GM19351 (cell line): Measurements from ENCODE around the gene FSTL4.
A peak's percentile ranks its signal among the peaks of the same experiment; 100 is the strongest.

Source experiments
- ATAC-seq: cut with Tn5 transposase; IDR thresholded peaks from one replicate; pipeline ENCODE4 v1.9.1; 2021; ENCODE audit warnings: mild to moderate bottlenecking, moderate library complexity; ENCODE audit not compliant: unreplicated experiment

FSTL4 gene

DNA sequence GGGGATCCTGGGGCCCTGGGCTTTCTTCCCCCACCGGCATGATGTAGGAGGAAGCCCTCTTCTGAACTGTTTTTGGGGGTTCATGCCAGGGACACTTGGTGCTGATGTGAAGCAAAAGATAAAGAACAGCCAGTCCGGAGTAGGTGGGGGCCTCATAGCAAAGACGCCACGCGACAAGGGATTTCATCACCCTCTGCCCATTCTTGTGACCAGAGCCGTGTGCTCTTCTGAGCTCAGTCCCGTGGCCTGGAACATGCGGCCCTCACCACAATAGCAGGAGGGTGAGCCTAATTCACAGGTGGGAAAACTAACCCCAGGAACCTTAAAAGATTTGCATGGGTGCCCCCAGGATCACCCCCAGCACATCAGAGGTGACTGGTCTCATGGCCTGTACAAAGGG is 334.6 kb downstream of the FSTL4 start:
- no peak for ATAC-seq

DNA sequence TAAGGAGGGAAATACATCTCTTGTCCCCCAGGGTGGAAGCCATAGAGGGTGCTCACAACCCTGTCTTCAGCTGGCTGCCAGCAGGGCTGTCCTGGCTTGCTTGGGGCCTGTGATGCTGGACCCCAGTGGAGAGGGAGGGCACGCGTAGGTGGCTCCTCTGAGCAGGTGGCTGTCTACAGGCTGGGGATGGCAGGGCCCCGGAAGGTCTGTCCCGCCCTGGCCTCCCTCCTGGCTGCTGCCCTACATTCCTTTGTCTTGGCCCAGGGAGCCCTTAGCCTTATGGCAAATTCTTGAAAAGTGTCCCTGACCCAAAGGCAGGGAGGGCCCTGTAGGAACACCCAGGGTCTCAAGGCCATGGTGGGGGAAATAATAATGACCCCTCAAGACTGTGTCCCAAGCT is 336.2 kb downstream of the FSTL4 start:
- ATAC-seq = no peak

DNA sequence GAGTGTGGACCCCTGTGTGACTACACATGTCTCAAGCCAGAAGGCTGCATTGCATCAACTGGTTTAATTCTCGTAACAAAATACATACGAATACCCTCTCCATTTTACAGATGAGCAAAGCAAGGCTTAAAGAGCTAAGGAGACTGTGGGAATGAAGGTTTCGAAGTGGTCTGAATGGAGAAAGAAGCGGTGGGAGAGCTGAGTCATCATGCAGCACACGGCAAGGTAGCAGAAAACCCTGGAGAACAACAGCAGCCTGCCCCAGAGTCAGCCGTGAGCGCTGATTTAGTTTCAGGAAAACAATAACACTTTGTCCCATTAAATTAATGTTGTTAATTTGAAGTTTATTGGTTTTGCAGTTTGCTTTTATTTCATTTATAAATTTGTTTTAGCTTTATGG is 336.7 kb downstream of the FSTL4 start:
- ATAC-seq = no peak

DNA sequence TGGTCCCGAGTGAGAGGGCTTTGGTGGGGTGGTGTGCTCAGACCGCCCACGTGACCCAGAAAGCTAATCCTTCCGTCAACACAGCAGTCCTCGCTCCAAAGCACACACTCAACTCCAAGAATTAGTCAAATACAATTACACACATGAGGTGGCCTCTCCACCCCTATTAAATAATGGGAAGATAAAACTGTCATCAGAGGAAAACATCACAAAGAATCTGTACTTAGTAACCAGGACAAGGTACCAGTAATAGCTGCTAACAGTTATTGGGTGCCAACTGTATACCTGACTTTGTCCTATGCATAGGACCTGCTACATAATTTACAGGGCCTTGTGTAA is 337.8 kb downstream of the FSTL4 start:
- ATAC-seq = no peak

DNA sequence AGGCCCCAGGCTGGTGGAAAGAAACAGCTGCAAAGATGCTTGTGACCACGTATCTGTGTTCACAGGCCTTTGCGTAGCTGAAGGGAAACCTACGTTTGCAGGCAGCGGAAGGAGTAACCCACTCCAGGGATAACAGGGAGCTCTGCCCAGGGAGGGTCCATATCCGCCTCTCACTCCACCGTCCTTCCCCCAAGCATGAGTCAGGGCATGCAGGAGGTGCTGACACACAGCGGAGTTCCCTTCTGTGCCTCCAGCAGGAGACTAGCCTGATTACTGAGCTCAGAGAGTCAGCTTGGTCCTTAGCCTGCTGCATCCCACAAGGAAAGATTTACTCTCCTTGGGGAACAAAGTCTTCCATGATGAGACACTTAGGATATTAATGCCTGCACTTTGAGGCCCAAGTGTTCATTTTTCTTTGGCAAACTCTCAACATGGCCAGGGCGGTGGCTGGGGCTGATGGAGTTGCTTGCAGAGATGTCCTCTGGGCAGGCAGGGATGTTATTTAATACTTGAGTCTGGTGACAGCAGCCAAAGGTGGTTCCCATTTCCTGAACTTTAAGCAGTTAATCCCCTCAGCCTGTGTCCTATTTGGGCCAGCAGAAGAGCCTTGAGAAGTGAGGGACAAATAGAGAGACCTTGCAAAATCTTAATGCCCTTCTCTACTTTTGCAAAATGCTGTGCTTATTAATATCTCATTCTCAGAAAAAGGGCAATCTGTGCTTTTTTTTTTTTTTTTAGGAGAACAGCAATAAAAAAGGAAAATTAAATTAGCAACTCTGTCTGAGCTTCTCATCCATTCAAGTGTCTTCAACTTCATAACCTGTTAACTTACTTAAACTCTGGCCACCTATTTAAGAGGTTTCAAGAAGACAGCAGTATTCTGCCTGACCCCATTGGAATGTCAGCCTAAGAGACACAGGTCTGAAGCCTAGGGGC is 338.4 kb downstream of the FSTL4 start:
- no peak for ATAC-seq

DNA sequence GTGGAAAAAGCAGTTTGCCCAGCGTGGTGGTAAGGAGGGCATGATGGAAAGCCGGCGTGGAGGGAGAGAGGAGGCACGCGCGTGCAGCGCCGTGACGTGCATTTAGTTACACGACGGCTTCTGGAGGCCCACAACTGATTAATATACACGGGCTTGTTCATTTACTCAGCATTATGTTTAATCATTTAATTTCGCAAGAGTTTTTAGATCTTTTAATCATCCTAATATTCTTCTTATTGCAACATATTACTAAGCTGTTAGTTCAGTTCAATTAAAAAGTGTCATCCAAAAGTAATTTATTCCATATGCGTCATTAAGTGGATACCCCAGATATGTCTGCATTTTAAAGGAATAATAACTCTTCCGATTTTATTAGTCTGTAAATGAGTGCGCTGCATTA is 340.0 kb downstream of the FSTL4 start:
- ATAC-seq = no peak

DNA sequence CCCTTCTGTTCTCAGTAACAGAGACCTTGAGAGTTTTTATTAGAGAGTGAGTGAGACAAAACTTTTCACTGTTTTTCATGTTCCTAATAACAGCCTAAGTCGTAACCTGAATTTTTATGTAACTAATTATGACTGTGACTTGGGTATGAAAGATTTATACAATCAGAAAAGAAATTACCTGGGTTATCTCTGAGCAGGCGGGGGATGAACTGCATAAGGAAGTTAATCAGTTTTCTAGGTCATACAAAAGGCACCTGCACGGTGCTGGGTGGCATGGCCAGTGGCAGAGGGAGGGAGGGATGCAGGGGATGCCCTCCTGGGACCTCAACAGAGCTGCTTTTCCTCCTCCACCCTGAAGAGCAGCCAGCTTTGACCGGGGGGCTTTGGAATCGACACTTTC is 340.7 kb downstream of the FSTL4 start:
- no peak for ATAC-seq

DNA sequence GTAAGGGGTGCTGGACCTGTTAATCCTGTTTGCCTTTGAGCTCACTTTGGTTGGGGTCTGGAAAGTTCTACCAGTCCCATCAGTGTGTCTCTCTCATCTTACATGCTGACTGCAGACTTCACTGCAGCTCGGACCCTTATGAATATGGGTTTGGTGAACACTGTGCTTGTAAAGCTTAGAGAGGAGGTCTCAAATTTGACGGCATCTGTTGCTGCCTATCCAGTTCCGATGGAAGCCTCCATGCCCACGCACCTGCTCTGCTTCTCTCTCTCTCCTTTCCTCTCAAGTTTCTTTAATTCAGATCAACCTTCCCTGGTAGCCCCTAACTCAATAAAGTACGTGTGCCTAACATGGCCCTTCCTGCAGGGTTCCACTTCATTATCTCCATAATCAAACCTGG is 342.6 kb downstream of the FSTL4 start:
- no peak for ATAC-seq

DNA sequence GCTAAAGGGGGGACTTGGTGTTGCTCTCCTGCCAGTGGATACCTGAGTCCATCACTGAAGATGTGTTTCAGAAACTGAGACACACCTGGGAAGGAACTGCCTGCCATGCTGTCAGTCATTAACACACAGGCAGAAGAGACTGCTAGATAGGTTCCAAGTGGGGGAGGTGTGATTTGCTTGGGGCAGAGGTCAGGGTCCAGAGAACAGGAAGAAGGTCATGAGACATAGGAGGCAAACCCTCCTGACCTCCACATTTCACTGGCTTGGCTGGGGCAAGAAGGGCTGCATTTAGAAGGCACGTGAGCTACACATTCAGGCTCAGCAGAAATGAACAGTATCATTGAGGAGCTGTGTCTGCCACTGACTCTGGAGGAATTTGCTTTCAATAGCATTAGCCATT is 344.7 kb downstream of the FSTL4 start:
- no peak for ATAC-seq

DNA sequence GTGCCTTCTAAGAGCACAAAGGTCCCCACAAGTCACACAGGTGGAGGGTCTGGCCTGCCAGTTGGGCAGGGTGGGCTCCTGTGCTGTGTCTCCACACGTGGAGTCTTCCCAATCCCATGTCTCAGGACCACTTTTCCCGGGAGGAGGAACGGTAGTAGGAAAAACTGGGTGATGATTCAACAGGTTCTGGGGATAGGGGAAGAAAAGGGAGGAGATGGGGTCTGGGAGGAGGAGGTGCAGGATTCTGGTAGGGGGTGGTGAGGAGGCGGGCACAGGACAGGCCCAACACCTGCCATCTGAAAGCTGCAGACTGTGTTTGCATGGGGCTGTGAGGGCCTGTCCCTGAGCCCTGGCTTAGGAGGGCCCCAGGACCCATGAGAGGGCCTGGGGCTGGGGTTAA is 345.4 kb downstream of the FSTL4 start:
- ATAC-seq = no peak

DNA sequence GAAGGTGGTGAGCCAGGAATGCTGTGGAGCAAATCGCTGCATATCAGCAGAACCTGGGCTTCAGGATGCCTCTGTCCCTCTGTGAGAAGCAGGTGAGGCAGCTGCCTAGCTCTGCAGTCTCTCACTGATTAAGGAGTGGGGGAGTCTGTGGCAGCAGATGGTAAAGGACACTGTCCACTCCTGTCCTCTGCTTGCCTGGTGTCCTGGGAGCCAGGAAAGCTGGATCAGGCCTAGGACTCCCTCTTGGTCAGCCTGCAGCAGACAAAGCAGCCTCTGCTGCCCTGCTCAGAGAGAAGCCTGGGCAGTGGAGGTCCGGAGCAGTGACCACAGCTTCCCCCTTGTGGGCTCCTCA is 345.8 kb downstream of the FSTL4 start:
- ATAC-seq = no peak

DNA sequence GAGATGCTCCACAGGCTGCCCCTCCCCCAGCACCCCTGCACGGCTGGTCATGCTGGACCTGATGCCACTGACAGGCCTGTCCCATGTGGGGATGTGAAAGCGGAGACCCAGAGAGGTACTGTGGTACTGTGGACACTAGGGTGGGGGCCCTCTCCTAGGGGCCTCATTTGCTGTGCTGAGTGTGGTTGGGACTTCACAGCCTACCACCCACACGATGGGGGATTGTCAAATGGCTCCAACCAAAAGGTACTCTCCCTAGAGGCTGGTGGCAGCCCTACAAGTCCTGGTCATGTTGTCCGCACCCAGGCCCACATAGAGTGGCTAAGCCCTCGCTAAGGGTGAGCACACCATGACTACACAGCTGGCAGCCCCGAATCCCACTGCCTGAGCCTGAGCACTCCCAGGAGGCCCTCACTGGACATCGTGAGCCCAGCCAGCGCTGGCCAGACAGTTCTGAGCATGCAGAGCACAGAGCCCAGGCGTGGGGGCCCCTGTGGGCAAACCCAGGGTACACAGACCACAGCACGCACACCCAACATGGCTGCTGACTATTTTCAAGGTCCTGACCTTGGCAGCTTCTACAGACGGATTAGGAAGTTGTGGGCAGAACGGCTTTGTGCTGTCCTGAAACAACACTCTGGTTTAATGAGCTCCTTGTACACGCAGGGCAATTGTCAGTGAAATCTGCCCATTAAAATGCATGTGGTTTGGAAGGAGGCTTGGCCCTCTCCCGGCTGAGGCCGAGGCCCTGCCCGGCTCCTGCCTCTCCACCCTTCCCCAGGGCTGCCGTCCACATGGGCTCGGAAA is 346.4 kb downstream of the FSTL4 start:
- ATAC-seq = peak; percentile 55

DNA sequence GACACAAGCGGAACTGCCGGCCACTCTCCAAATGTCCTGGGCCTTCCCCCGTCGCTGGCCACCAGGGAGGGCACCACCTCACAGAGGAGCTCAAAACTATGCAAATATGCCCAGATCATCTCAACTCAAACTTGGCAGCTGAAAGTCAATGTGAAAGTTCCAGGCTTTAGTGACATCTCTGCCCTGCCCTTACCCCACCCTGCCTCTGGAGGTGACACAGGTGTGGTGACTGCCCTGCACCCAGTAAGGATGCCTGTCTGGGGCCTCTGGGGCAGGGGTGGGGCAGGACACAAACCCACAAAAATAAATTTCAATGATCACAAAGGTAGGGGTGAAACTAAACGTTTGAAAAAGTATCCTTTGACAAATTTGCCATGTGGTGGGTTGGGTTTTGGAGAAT is 347.1 kb downstream of the FSTL4 start:
- peak; percentile 40 for ATAC-seq

DNA sequence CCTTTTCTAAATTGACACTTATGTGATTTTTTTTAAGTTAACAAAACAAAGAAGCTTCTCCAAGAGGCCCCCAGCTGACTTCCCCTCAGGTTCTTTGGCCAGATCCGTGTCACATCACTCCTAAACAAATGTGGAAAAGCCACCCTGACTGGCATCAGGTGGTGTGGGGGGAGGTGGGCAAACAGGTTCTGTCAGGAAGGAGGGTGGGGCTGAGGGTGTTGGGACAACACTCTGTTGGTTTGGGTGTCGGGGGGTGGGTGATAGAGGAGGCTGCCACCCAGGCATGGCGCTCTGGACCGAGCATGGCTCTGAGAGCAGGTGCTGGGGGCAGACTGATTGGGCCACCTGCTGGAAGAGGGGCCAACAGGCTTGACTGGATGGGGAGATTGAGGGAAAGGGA is 349.7 kb downstream of the FSTL4 start:
- ATAC-seq = no peak

DNA sequence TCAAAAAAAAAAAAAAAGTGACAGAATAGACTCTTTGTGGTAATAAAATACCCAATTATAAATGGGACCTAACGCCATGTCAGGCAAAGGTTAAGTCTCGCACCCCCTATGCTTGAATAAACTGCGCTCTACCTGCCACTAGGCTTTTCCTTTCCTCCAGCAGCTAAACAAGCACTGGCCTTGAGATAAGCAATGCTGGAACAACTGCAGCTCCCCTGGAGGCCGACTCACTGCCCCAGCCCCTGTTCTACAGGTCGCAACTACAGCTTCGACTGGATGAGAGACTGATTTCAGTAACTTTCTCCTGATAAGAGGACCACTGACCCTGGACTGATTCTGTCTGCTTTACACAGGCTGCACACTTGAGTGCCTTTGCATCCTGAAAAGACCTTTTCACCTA is 350.3 kb downstream of the FSTL4 start:
- ATAC-seq = no peak

DNA sequence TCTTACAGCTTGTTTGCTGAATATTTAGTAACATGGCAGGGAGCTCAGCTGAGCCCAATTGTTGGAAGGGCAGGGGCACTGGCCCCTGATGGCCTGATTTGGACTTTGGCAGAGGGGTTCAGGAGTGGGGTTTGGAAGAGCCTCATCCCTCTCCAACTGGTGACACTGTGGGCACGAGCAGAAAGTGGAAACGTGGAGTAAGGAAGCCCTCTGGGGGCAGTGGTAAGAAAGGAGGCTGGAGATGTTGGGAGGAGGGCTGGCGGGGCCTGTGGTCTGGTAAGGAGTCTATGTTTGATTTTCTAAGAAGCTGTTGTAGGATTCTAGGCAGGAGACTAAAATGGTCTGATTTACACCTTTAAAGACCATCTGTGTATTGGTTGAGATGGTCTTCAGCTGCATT is 351.6 kb downstream of the FSTL4 start:
- no peak for ATAC-seq

DNA sequence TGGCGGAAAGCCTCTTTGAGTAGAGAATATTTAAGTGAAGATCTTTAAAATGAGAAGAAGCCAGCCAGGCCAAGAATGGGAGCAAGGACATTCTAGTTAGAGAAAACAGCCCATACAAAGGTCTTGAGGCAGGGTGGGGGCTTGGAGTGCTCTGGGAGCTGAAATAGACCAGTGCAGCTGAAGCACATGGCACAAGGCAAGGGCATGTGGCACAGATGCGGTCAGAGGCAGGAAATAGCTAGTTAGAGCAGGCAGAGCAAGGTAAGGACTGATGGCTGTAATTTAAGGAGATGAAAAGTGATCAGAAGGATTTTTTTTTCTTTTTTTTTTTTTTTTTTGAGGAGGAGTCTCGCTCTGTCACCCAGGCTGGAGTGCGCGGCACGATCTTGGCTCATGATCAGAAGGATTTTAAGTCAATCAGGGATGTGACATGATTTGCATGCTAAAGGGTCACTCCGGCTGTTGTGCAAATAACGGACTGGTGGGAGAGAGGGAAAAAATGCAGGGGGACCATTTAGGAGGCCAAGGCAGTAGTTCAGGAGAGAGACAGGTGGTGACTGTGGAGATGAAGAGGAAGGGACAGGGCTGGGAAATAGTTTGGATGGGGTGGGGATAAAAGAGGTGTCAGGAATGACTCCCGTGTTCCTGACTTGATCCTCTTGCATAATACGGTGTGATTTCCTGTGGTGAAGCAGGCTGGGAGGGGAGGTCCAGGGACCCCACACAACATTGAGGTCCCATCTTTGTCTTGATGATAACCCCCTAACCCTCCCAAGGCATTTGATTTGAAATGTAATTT is 352.9 kb downstream of the FSTL4 start:
- ATAC-seq = no peak

DNA sequence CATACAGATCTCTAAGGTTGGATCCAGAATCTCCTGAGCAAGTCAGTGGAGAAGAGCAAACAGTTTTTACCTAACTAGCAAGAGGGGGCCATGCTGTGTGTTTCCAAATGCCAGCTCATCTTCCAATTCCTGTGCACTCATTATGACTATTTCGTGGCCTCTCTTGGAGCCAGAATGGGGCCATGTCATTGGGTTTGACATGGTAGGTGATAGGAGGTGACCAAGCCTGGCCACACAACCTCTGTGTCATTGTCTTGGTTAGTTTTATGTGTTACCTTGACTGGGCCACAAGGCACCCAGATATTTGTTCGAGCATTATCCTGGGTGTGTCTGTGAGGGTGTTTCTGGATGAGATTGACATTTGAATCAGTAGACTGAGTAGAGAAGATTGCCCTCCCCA is 354.4 kb downstream of the FSTL4 start:
- ATAC-seq = no peak

DNA sequence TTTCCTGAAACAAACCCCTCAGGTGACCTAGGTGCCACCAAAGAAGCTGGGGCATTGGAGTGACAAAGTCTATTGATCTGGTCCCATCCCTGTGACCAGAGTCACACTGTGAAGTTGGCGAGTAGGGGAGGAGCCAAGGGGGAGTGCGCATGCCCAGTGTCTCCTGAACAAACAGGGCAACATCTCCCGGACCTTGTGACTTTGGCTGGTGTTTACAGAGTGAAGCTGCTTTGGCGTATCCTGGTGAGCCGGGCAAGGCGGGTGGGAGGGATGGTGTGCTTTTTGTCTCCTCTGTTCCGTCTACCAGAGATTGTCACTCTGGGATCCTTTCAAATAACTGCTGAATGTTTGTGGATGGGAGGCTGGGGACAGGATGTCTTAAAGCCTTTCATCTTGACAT is 356.1 kb downstream of the FSTL4 start:
- ATAC-seq = no peak

DNA sequence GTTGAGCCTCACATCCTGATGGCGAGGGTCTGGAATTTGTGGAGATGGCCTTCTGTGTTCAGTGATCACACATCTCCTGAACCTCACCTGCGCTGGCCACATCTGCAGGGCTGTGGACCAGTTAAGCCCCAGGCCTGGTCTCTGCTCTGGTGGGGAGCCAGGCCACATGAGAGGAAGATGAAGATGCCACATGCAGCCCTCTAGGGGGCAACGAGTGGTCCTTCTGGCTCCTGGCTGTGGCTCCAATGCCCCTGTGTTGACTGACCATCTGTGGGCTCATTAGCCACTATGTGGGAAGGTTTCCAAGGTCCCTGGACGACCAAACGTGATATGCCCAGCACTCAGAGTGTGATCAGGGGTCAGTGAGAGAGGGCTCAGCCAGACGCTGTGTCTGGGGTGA is 357.5 kb downstream of the FSTL4 start:
- no peak for ATAC-seq

DNA sequence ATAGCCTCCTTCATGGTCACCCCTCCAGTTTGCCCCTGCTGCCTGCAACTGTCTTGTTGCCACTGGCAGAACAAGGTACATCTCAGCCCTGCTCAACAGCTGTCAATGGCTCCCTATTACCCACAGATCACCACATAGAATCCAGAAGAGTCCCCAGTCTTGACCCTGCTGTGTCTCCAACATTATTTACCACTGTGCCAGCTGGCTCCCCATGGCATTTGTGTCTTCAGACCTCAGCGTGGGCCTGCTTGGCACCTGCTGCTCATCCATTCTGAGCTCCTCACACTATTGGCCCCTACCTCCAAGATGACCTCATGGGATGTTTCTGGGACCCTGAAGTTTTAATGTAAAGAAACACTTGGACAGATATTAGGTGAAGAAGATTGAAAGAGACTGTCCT is 358.7 kb downstream of the FSTL4 start:
- no peak for ATAC-seq

DNA sequence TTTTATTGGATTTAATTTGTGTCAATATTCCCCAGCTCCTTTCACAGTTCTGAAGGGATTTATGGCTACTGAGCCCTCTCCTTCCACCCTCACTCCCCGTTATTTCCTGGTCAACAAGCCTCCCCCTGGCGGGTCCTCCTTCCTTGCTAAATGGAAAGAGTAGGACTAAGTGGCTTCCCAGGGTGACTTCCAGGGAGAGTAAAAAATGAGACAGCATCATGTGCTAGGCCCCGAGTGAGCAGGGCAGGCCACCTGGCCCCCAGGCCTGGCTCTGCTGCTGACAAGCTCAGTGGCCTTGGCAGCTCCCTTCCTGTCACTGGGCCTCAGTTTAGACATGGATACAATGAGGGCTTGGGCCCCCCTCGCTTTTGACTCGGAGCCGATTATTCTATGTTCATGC is 359.3 kb downstream of the FSTL4 start:
- ATAC-seq = no peak
